ENCODE results near the gene DMXL2.

The DMXL2 gene

DNA sequence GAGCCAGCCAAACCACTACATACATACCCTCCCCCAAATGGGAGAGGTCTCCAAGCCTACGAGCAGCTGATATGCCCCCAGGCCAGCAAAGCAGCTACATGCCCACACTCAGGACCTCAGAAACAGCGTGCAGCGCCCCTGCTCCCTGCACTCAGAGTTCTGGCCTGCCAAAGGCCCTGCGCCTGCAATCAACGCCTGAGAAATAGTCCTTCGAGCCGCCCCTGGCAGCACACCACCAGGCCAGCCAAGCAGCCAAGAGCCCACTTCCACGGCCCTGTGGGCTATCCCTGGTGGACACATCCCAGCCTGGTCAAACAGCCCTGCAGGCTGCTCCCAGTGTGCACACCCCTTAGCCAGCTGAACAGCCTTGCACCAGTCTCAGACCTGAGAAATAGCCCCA is 139.1 kb downstream of the DMXL2 start:
- Histone ChIP-seq H3K4me1 (ENCODE audit: insufficient read depth, low read length) (no peaks in the 10 kb centered on the region), H3K27ac (ENCODE audit: low read length) (no peak overlapping the region), H3K9ac (ENCODE audit: low read depth, low read length) (no peak overlapping the region), H3K4me3 (ENCODE audit: low read depth in 1 of 2, low read length in 2 of 2) (no peak overlapping the region), H2AFZ (ENCODE audit: low read depth, low read length) (no peak overlapping the region), H3K79me2 (ENCODE audit: insufficient read depth, low read length) (no peaks in the 10 kb centered on the region), H4K20me1 (ENCODE audit: insufficient read depth, low read length) (no peaks in the 10 kb centered on the region), H3K36me3 (ENCODE audit: insufficient read depth, low read length) (peaks cover 34% of the 10 kb centered on the region), H3K4me2 (ENCODE audit: insufficient read depth, low read length) (no peak overlapping the region), H3K27me3 (ENCODE audit: insufficient read depth, low read length, poor library complexity) (no peaks in the 10 kb centered on the region), H3K9me3 (ENCODE audit: insufficient read depth, low read length, severe bottlenecking) (peaks cover 26% of the 10 kb centered on the region)
- no peak for DNase-seq
- TF ChIP-seq EZH2 (IDR thresholded peaks at IDR 0.05; ENCODE audit: borderline replicate concordance, low read depth, low read length, severe bottlenecking): no peak
- TF ChIP-seq, protein P1, sequence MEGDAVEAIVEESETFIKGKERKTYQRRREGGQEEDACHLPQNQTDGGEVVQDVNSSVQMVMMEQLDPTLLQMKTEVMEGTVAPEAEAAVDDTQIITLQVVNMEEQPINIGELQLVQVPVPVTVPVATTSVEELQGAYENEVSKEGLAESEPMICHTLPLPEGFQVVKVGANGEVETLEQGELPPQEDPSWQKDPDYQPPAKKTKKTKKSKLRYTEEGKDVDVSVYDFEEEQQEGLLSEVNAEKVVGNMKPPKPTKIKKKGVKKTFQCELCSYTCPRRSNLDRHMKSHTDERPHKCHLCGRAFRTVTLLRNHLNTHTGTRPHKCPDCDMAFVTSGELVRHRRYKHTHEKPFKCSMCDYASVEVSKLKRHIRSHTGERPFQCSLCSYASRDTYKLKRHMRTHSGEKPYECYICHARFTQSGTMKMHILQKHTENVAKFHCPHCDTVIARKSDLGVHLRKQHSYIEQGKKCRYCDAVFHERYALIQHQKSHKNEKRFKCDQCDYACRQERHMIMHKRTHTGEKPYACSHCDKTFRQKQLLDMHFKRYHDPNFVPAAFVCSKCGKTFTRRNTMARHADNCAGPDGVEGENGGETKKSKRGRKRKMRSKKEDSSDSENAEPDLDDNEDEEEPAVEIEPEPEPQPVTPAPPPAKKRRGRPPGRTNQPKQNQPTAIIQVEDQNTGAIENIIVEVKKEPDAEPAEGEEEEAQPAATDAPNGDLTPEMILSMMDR (IDR thresholded peaks at IDR 0.05; ENCODE audit: borderline replicate concordance, extremely low read depth, low read length, poor library complexity, severe bottlenecking): no peak
- ATAC-seq (ENCODE audit: insufficient read depth, low read depth): no peak

DNA sequence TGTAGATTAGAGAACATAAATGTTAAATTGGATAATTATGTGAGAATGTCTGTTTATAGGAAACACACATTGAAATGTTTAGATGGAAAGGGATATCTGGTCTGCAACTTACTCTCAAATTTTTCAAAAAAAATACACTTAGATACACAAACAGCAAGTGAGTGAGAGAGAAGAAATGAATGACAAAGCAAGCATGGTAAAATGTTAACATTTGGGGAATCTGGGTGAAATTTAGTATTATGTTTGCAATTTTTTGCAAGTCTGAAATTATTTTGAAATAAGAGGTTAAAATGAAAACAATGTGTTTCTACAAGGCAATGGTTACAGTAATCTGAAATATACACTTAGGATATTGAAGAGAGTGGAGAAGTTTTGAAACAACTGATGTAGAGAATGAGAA is 146.8 kb downstream of the DMXL2 start:
- Histone ChIP-seq H3K79me2 (ENCODE audit: insufficient read depth, low read length) (no peaks in the 10 kb centered on the region), H3K27ac (ENCODE audit: low read length) (no peak overlapping the region), H2AFZ (ENCODE audit: low read depth, low read length) (no peak overlapping the region), H3K4me1 (ENCODE audit: insufficient read depth, low read length) (no peaks in the 10 kb centered on the region), H4K20me1 (ENCODE audit: insufficient read depth, low read length) (no peaks in the 10 kb centered on the region), H3K4me2 (ENCODE audit: insufficient read depth, low read length) (no peak overlapping the region), H3K4me3 (ENCODE audit: low read depth in 1 of 2, low read length in 2 of 2) (no peak overlapping the region), H3K9me3 (ENCODE audit: insufficient read depth, low read length, severe bottlenecking) (no peaks in the 10 kb centered on the region), H3K36me3 (ENCODE audit: insufficient read depth, low read length) (peaks cover 21% of the 10 kb centered on the region; the same call in 1 of the 2 replicates), H3K27me3 (ENCODE audit: insufficient read depth, low read length, poor library complexity) (no peaks in the 10 kb centered on the region), H3K9ac (ENCODE audit: low read depth, low read length) (no peak overlapping the region)
- ATAC-seq (ENCODE audit: insufficient read depth, low read depth): no peak
- no peak for DNase-seq
- no peak for TF ChIP-seq EZH2 (IDR thresholded peaks at IDR 0.05; ENCODE audit: borderline replicate concordance, low read depth, low read length, severe bottlenecking)
- TF ChIP-seq, protein P1 (IDR thresholded peaks at IDR 0.05; ENCODE audit: borderline replicate concordance, extremely low read depth, low read length, poor library complexity, severe bottlenecking): no peak

DNA sequence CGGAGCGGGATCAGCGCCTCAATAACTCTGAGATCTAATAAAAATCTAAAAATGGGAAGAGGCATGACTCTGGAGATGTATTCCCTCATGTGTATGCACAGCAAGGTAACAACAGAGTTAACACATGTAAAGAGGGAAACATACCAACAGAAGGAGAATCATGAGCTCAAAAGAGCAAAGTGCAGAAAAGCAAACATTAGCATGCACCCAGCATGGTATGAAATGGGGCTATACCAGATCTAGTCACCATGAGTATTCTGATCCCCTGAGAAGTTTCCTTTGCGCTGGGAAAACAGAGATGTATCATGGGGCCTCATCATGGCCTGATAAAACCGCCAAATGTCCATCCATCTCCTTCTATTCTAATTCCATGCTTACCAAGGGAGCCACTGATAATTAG is 152.1 kb downstream of the DMXL2 start:
- peaks cover 24% of the 10 kb centered on the region; the same call in 1 of the 2 replicates for H3K36me3 ChIP-seq (ENCODE audit: insufficient read depth, low read length)
- no peaks in the 10 kb centered on the region for H3K79me2 ChIP-seq (ENCODE audit: insufficient read depth, low read length)
- TF ChIP-seq, protein P1 (IDR thresholded peaks at IDR 0.05; ENCODE audit: borderline replicate concordance, extremely low read depth, low read length, poor library complexity, severe bottlenecking): no peak
- no peak for TF ChIP-seq EZH2 (IDR thresholded peaks at IDR 0.05; ENCODE audit: borderline replicate concordance, low read depth, low read length, severe bottlenecking)
- DNase-seq (no peak), ATAC-seq (ENCODE audit: insufficient read depth, low read depth) (no peak)
- no peaks in the 10 kb centered on the region for H3K27me3 ChIP-seq (ENCODE audit: insufficient read depth, low read length, poor library complexity)
- no peak overlapping the region for H3K4me3 ChIP-seq (ENCODE audit: low read depth in 1 of 2, low read length in 2 of 2)
- H3K4me1 ChIP-seq (ENCODE audit: insufficient read depth, low read length): no peaks in the 10 kb centered on the region
- no peaks in the 10 kb centered on the region for H4K20me1 ChIP-seq (ENCODE audit: insufficient read depth, low read length)
- H2AFZ ChIP-seq (ENCODE audit: low read depth, low read length): no peak overlapping the region
- H3K4me2 ChIP-seq (ENCODE audit: insufficient read depth, low read length): no peak overlapping the region
- H3K27ac ChIP-seq (ENCODE audit: low read length): no peak overlapping the region
- no peak overlapping the region for H3K9ac ChIP-seq (ENCODE audit: low read depth, low read length)
- H3K9me3 ChIP-seq (ENCODE audit: insufficient read depth, low read length, severe bottlenecking): no peaks in the 10 kb centered on the region

DNA sequence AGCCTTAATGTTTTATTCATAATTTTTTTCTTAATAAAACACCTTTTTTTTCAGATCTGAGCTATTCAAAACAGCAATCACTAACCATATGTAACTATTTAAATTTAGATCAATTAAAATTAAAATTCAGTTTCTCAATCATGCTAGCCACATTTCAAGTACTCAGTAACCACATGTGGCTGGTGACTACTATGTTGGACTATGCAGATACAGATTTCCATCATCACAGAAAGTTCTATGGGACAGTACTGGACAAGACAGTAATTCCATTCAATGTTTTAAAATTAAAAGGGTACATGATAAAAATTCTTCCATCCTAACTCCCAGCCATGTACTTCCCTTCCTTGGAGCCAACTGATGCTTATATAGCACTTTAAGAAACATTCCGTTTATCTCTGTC is 161.8 kb downstream of the DMXL2 start:
- no peaks in the 10 kb centered on the region for H3K4me1 ChIP-seq (ENCODE audit: insufficient read depth, low read length)
- ATAC-seq (ENCODE audit: insufficient read depth, low read depth) (no peak), DNase-seq (no peak)
- no peaks in the 10 kb centered on the region for H3K79me2 ChIP-seq (ENCODE audit: insufficient read depth, low read length)
- peaks cover 26% of the 10 kb centered on the region for H3K36me3 ChIP-seq (ENCODE audit: insufficient read depth, low read length)
- no peak overlapping the region for H3K27ac ChIP-seq (ENCODE audit: low read length)
- H3K9me3 ChIP-seq (ENCODE audit: insufficient read depth, low read length, severe bottlenecking): no peaks in the 10 kb centered on the region
- H3K4me2 ChIP-seq (ENCODE audit: insufficient read depth, low read length): no peak overlapping the region
- no peak overlapping the region for H3K9ac ChIP-seq (ENCODE audit: low read depth, low read length)
- H2AFZ ChIP-seq (ENCODE audit: low read depth, low read length): no peak overlapping the region
- no peaks in the 10 kb centered on the region for H3K27me3 ChIP-seq (ENCODE audit: insufficient read depth, low read length, poor library complexity)
- TF ChIP-seq, protein P1 (IDR thresholded peaks at IDR 0.05; ENCODE audit: borderline replicate concordance, extremely low read depth, low read length, poor library complexity, severe bottlenecking): no peak
- TF ChIP-seq EZH2 (IDR thresholded peaks at IDR 0.05; ENCODE audit: borderline replicate concordance, low read depth, low read length, severe bottlenecking): no peak
- H4K20me1 ChIP-seq (ENCODE audit: insufficient read depth, low read length): no peaks in the 10 kb centered on the region
- no peak overlapping the region for H3K4me3 ChIP-seq (ENCODE audit: low read depth in 1 of 2, low read length in 2 of 2)

Data from DND-41 (cell line).